ENCODE measurements around the gene CDC42EP3.

DNA sequence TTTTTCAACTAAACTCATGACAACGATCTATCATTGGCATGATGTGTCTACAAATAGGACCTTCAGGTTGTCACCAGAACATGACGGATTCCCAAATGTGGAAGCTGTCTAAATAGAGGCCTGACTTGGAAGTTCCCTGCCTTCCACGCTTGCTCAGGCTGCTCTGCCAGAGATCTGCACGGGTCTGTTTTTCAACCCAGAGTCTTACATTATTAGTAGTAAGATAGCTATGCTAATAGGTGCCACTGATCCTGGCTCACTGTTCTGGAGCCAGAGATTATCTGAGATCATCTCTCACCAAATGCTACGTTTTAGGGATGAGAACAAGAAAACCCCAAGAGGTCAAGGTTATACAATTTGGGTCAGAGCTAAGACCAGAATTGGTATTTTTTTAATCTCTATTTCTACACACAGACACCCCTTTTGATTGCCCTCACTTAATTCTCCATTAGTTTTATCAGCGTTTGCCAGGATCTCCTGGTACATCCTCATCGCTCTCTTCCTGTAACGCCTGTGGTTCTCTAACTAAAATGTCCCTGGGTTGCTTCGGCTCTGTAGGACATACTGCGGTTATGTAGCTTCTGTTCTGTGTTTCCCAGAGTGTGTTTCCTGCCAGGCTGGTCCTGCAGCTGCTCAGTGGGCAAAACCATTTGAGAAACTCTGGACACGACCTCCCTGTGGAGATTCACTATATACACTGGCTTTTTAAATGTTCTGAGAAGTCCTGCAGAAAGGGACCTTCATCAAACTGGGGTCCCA, 5.7 kb downstream of the CDC42EP3 start:
- TF ChIP-seq, protein P1, sequence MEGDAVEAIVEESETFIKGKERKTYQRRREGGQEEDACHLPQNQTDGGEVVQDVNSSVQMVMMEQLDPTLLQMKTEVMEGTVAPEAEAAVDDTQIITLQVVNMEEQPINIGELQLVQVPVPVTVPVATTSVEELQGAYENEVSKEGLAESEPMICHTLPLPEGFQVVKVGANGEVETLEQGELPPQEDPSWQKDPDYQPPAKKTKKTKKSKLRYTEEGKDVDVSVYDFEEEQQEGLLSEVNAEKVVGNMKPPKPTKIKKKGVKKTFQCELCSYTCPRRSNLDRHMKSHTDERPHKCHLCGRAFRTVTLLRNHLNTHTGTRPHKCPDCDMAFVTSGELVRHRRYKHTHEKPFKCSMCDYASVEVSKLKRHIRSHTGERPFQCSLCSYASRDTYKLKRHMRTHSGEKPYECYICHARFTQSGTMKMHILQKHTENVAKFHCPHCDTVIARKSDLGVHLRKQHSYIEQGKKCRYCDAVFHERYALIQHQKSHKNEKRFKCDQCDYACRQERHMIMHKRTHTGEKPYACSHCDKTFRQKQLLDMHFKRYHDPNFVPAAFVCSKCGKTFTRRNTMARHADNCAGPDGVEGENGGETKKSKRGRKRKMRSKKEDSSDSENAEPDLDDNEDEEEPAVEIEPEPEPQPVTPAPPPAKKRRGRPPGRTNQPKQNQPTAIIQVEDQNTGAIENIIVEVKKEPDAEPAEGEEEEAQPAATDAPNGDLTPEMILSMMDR (IDR thresholded peaks at IDR 0.05; ENCODE audit: poor library complexity): no peak
- TF ChIP-seq EZH2 (IDR thresholded peaks at IDR 0.05; ENCODE audit: borderline replicate concordance): no peak

Measured in hepatocyte (in vitro differentiated cells).